HG02884 (cell line): Measurements from ENCODE around the gene CLEC16A.
A peak's percentile ranks its signal among the peaks of the same experiment; 100 is the strongest.

ENCODE experiments used
- ATAC-seq: cut with Tn5 transposase; IDR thresholded peaks from one replicate; pipeline ENCODE4 v1.9.1; 2021; ENCODE audit warnings: mild to moderate bottlenecking, moderate library complexity; ENCODE audit not compliant: unreplicated experiment

Gene CLEC16A

GRCh38 chr16:11183035-11183812 lies 238.9 kb downstream of the CLEC16A start:
- no peak for ATAC-seq

DNA sequence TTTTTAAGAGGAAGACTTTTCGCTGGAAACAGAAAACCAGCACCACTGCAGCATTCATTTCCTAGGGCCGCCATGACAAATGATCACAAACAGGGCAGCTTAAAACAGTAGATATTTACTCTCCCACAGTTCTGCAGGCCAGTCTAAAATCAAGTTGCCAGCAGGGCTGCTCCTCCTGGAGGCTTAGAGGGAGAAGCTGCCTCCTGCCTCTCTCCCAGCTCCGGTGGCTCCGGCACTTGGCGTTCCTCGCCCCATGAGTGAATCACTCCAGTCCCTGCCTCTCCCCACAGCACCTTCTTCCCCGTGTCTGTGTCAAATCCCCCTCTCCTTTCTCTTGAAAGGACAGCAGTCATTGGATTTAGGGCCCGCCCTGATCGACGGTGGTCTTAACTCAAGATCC lies 239.6 kb downstream of the CLEC16A start:
- no peak for ATAC-seq

DNA sequence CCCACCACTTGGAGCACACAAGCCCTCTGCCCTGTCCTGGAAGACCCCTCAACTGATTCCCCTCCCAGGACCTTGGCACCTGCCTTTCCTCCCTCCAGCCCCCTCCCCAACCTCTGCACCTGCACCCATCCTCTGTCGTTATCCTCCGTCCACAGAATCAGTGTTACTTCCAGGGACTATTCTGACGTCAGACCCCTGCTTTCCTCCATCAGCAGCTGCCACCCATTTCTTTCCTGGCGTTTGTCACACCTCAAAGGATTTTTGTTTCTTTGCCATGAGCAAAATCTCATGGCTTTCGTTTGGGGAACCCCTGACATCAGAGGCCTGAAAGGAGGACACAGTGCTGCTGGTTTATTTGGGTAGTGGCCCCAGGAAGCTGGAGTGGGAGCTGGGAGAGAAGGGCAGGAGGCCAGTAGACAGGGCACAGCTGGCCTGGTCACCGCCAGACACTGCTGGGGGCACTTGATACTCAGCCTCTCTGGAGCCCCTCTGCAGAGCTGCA lies 243.2 kb downstream of the CLEC16A start:
- ATAC-seq = no peak

DNA sequence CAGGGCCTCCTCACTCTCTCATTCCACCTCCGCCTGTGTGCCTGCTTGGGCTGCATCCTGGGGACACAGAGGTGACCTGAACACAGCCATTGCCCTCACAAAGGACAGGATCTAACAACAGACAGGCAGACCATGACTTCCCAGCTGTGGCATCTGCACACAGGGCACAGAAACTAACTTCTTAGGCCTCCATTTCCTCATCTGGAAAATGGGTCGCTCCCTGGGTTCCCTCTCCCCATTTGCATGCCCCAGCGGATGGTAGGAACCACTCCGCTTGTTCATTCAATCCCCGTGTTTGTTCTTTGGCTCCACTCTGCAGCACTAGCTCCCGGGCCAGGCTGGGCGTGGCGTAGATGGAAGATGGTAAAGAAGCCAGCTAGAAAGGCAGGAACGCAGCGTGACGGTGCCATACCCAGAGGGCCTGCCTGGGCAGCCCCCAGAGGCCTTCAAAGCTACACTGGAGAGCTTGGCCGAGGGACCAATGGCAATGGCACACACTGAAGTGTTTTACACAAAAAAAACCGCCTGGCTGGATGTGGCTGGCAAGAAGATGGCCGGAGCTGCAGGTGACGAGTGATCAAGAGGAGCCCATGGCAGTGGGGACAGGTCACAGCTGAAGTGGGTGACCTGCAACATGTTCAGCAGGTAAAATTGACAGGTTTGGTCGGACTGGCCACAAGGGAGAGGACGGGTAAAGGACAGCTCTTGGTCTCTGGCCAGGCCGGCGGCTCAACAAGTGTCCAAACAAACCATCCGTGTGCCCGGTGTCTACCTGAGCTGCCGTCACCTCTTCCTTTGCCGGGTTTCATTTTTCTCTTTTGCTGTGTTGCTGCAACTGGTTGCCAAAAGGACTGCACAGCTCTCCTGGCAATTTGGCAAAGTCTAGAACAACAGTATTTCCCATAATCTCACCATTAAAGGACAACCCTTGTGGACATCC lies 244.7 kb downstream of the CLEC16A start:
- no peak for ATAC-seq

GRCh38 chr16:11190588-11191560 lies 246.5 kb downstream of the CLEC16A start:
- no peak for ATAC-seq

- no peak for ATAC-seq
Observed at GRCh38 chr16:11191665-11192064, 247.3 kb downstream of the CLEC16A start.

DNA sequence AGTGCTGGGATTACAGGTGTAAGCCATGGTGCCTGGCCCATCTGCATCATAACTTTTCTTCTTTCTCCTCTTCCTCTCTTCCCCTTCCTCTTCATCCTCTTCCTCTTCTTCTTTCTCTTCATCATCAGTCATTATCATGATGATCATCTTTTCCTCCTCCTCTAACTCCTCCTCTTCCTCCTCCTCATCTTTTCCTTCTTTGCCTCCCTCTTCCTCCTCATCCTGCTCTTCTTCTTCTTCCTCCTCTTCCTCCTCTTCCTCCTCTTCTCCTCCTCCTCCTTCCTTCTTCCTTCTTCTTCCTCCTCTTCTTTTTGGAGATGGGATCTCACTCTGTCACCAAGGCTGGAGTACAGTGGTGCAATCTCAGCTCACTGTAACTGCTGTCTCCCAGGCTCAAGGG lies 249.1 kb downstream of the CLEC16A start:
- ATAC-seq = no peak

DNA sequence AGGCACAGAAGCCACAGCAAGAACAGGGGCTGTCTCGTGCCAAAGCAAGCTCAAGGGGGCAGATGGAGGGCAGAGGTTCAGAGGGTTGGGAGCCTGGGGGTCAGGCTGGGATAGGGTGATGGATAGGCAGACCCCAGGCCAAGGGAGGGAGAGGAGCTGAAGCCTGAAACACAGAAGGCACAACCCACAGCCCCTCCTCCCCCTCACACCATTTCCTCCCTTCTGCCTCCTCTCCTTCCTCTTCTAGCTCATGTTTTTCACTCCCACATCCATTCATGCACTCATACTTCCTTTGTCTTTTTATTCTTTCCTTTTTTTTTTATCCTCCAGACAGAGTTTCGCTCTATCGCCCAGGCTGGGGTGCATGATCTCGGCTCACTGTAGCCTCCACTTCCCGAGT lies 250.5 kb downstream of the CLEC16A start:
- ATAC-seq = no peak

DNA sequence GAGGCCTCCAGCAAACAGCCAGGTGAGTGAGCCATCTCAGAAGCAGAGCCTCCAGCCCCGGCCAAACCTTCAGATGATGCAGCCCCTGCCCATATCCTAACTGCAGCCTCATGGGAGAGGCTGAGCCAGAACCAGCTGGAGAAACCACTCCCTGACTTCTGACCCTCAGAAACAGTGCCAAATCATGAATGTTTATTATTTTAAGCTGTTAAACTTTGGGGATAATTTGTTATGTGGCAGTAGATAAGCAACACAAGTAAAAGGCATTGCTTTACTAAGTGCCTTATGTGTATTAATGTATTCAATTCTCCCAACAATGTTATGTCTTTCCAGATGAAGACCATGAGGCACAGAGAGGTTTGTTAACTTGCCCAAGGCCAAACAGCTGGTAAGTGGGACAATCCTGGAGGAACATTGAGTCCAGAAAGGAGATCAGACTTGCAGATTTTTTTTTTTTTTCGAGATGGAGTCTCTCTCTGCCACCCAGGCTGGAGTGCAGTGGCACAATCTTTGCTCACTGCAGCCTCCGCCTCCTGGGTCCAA lies 252.0 kb downstream of the CLEC16A start:
- no peak for ATAC-seq

DNA sequence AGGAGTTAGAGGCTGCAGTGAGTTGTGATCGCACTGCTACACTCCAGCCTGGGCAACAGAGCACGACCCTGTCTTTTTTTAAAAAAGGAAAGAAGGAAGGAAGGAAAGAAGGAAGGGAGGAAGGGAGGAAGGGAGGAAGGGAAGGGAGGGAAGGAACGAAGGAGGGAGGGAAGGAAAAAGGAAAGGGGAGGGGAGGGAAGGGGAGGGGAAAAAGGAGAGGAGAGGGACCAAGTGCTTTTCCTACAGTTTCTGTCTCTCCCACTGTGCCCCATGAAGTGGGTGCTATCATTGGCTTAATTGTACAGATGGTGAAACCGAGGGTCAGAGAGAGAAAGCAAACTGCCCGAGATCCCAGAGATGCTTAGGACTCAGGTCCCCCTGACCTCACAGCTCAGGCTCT lies 254.0 kb downstream of the CLEC16A start:
- no peak for ATAC-seq

- ATAC-seq = no peak
Observed at GRCh38 chr16:11198828-11199227, 254.5 kb downstream of the CLEC16A start.

GRCh38 chr16:11200592-11200991 lies 256.2 kb downstream of the CLEC16A start:
- ATAC-seq = no peak

- no peak for ATAC-seq
Observed at GRCh38 chr16:11201498-11202259, 257.3 kb downstream of the CLEC16A start.

GRCh38 chr16:11202260-11203091 lies 258.1 kb downstream of the CLEC16A start:
- peak; percentile 56 for ATAC-seq

GRCh38 chr16:11203111-11203623 lies 258.8 kb downstream of the CLEC16A start:
- no peak for ATAC-seq

- ATAC-seq = no peak
Observed at GRCh38 chr16:11204513-11205047, 260.2 kb downstream of the CLEC16A start.

- ATAC-seq = no peak
Observed at GRCh38 chr16:11205065-11205699, 260.8 kb downstream of the CLEC16A start.
